Caco-2 (cell line): ENCODE results near the gene RAB3D. TPM values are rescaled to one million over a fixed set of nuclear protein-coding genes. Genes with fewer than 3 reads are reported as not detected.
"Not testable (repeated sequence)": the region's sequence is repeated elsewhere in the genome, so short reads cannot be mapped to it uniquely, and the experiment has no call there.

Source experiments
- BruUV-seq: library from RNA; stranded (reverse); fragments of 400-500 nt; replicated peaks from 2 replicates; lab custom pipeline; 2021; lab: Mats Ljungman, UMichigan
- CTCF ChIA-PET: fragments of 300-600 bp; sonication (Branson Sonifier 250); formaldehyde crosslinking; loops from one replicate; lab custom pipeline; 2022; ENCODE audit warnings: antibody characterized with exemption; lab: Charles Lee
- POLR2A ChIA-PET: fragments of 300-600 bp; sonication (Branson Sonifier 250); formaldehyde crosslinking; loops from one replicate; lab custom pipeline; 2022; ENCODE audit warnings: antibody characterized with exemption; lab: Charles Lee
- DNase-seq, 2 experiments: peaks; one replicate each; pipeline versions ENCODE4 v3.0.0 to v3.0.0-alpha.2; 2020 to 2022
- H3K27me3 ChIP-seq: replicated peaks from 2 replicates; pipeline ENCODE4 v1.6.0; 2011; ENCODE audit warnings: low read length; ENCODE audit not compliant: control insufficient read depth, insufficient read depth
- H3K36me3 ChIP-seq: 2 replicates; pipeline ENCODE4 v1.5.1; 2011; ENCODE audit warnings: low read length; ENCODE audit not compliant: control insufficient read depth, insufficient read depth
- H3K4me1 ChIP-seq: fragments of 250-450 bp; sonication (Bioruptor Pico); 2 replicates; pipeline ENCODE4 v1.5.1; 2020; ENCODE audit warnings: mild to moderate bottlenecking
- H3K4me3 ChIP-seq: 2 replicates; pipeline ENCODE4 v1.5.1; 2011; ENCODE audit warnings: low read depth, mild to moderate bottlenecking, control low read depth, low read length
- H3K9me3 ChIP-seq: fragments of 250-450 bp; sonication (Bioruptor Pico); 2 replicates; pipeline ENCODE4 v1.5.1; 2020; ENCODE audit warnings: mild to moderate bottlenecking, moderate library complexity
- H3K27ac Mint-ChIP-seq: one replicate; pipeline ENCODE4 v1.8.0; 2022; ENCODE audit warnings: mixed read lengths; ENCODE audit not compliant: unreplicated experiment
- H3K27me3 Mint-ChIP-seq: one replicate; pipeline ENCODE4 v1.8.0; 2022; ENCODE audit warnings: mixed read lengths; ENCODE audit not compliant: insufficient read depth, unreplicated experiment
- H3K36me3 Mint-ChIP-seq: one replicate; pipeline ENCODE4 v1.8.0; 2022; ENCODE audit warnings: mild to moderate bottlenecking, mixed read lengths; ENCODE audit not compliant: insufficient read depth, unreplicated experiment
- H3K4me1 Mint-ChIP-seq: one replicate; pipeline ENCODE4 v1.8.0; 2022; ENCODE audit warnings: low read depth, mixed read lengths; ENCODE audit not compliant: unreplicated experiment
- H3K4me3 Mint-ChIP-seq: one replicate; pipeline ENCODE4 v1.8.0; 2022; ENCODE audit warnings: mild to moderate bottlenecking, moderate library complexity, mixed read lengths; ENCODE audit not compliant: unreplicated experiment
- H3K9me3 Mint-ChIP-seq: one replicate; pipeline ENCODE4 v1.8.0; 2022; ENCODE audit warnings: mixed read lengths; ENCODE audit not compliant: unreplicated experiment
- intact Hi-C: fragments of 100-400 bp; cut with micrococcal nuclease; formaldehyde crosslinking; loops from one replicate; pipeline ENCODE4 v1.10.0; 2022; ENCODE audit not compliant: unreplicated experiment
- total RNA-seq: library from RNA; stranded (reverse); gene quantifications from 2 replicates; pipeline ENCODE4 v1.2.3, GENCODE V29; 2022
- TF ChIP-seq, protein P1 (sequence below), 2 experiments: fragments of 200-600 bp in 1 of 2; IDR thresholded peaks; 1 replicate in 1 of 2; 2 replicates in 1 of 2; pipeline versions ENCODE4 v1.5.1 to v1.8.0; 2011 to 2022; ENCODE audit warnings: antibody characterized with exemption in 1 of 2, control low read depth in 1 of 2, inconsistent platforms in 1 of 2, low read depth in 1 of 2, low read length in 1 of 2, mild to moderate bottlenecking in 1 of 2, moderate library complexity in 1 of 2; ENCODE audit not compliant: insufficient read depth in 1 of 2, severe bottlenecking in 1 of 2, unreplicated experiment in 1 of 2

The RAB3D gene
- total RNA-seq, 1 experiment from 2014 or later, result 28.0 TPM

DNA sequence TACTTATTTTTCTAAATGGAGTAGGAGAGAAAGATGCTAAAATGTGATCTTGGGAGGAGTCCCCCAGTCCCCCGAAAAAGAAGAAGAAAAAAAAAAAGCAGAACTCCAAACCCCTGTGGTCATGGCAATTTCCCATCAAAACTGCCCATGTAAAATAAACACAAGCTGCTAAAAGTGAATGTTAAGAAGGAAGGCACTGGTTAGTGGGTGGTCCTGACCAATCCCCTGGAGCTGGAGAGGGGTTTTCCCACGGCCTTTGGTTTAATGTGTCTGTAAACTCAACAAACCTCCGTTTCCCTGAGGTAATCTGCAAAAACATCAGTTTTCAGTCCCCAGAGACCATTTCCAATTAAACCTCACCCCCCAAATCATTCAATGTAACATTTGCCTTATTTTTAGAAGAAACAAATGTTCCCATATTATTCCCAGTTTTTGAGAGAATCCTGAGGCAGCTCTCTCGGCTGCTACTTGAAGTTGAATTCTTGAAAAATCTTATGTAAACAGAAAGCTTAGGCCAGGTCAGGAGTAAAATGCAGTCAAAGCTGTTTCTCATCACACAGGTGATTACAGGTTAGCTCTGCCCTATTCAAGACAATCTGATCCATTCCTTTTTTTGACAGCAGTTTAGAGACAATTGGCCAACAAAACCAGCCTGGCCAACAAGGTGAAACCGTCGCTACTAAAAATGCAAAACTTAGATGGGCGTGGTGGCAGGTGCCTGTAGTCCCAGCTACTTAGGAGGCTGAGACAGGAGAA is 17.0 kb downstream of the RAB3D start:
- TF ChIP-seq, protein P1, sequence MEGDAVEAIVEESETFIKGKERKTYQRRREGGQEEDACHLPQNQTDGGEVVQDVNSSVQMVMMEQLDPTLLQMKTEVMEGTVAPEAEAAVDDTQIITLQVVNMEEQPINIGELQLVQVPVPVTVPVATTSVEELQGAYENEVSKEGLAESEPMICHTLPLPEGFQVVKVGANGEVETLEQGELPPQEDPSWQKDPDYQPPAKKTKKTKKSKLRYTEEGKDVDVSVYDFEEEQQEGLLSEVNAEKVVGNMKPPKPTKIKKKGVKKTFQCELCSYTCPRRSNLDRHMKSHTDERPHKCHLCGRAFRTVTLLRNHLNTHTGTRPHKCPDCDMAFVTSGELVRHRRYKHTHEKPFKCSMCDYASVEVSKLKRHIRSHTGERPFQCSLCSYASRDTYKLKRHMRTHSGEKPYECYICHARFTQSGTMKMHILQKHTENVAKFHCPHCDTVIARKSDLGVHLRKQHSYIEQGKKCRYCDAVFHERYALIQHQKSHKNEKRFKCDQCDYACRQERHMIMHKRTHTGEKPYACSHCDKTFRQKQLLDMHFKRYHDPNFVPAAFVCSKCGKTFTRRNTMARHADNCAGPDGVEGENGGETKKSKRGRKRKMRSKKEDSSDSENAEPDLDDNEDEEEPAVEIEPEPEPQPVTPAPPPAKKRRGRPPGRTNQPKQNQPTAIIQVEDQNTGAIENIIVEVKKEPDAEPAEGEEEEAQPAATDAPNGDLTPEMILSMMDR (IDR thresholded peaks at IDR 0.05; ENCODE audit: insufficient read depth in 1 of 2, low read depth in 1 of 2, low read length in 1 of 2, severe bottlenecking in 1 of 2, unreplicated experiment in 1 of 2), result no peak
- POLR2A ChIA-PET, result interaction anchor here (0.6 kb wide), 1 partner anchor 17 kb away, joined by 3 read pairs; the partner anchor contains the start of gene RAB3D
- peak overlapping the region; percentile 36 for H3K27ac Mint-ChIP-seq
- Histone ChIP-seq H3K36me3 (no peaks in the 10 kb centered on the region; the same call in 1 of the 2 replicates), H3K9me3 (no peaks in the 10 kb centered on the region), H3K4me1 (peaks cover 7% of the 10 kb centered on the region; the same call in 1 of the 2 replicates), H3K4me3 (no peak overlapping the region), H3K27me3 (no peaks in the 10 kb centered on the region)
- peaks cover 24% of the 10 kb centered on the region for H3K4me1 Mint-ChIP-seq
- H3K4me3 Mint-ChIP-seq, result peak overlapping the region; percentile 25
- H3K27me3 Mint-ChIP-seq, result no peaks in the 10 kb centered on the region
- no TSS peak for BruUV-seq
- H3K9me3 Mint-ChIP-seq, result no peaks in the 10 kb centered on the region
- DNase-seq, result peak in 1 of 2 experiments; percentile 46
- H3K36me3 Mint-ChIP-seq, result peaks cover 12% of the 10 kb centered on the region
- intact Hi-C loops, result no loop called here
- CTCF ChIA-PET, result interaction anchor here (0.5 to 1.9 kb wide), 8 partner anchors 14 to 160 kb away, joined by 3 to 25 read pairs (median 5); partner anchors contain the start of genes CCDC159 and TMEM205

DNA sequence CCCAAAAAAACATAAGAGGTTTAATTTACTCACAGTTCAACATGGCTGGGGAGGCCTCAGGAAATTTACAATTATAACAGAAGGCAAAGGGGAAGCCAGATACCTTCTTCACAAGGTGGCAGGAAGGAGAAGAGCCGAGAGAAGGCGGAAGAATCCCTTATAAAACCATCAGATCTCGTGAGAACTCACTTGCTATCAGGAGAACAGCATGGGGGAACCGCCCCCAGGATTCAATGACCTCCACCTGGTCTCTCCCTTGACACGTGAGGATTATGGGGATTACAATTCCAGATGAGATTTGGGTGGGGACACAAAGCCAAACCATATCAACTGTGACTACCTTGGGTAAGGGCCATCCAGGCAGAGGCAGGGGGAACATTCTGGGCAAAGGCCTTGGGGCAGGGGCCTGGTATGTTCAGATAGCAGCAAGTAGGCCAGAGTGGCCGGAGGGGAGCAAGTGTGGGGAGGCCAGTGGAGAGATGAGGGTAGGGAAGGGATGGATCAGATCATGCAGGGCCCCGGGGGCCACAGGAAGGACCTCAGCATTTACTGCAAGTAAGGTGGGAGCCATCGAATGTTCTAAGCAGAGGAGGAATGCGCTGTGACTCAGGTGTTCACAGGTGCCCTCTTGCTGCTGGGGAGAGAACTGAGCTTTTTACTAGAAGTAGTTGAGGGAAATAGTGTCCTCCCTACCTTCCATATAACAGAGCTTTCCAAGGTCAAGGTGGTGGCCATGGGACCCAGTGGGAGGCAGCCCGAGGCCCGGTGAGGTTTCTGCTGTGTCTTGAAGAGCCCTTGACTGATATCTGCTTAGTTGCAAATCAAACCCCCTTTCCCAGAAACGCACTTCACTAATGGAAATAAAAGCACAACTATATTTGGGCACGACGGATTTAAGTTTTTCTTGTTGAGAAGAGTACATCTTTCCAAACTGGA is 18.0 kb downstream of the RAB3D start:
- peak overlapping the region; percentile 25 for H3K4me3 Mint-ChIP-seq
- Histone ChIP-seq H3K9me3 (no peaks in the 10 kb centered on the region), H3K36me3 (no peaks in the 10 kb centered on the region; the same call in 1 of the 2 replicates), H3K4me3 (no peak overlapping the region), H3K27me3 (no peaks in the 10 kb centered on the region), H3K4me1 (peaks cover 7% of the 10 kb centered on the region; the same call in 1 of the 2 replicates)
- H3K27ac Mint-ChIP-seq, result peak overlapping the region; percentile 36
- TF ChIP-seq, protein P1 (IDR thresholded peaks at IDR 0.05; ENCODE audit: insufficient read depth in 1 of 2, low read depth in 1 of 2, low read length in 1 of 2, severe bottlenecking in 1 of 2, unreplicated experiment in 1 of 2), result no peak
- intact Hi-C loops, result no loop called here
- peaks cover 24% of the 10 kb centered on the region for H3K4me1 Mint-ChIP-seq
- no peaks in the 10 kb centered on the region for H3K9me3 Mint-ChIP-seq
- no peaks in the 10 kb centered on the region for H3K27me3 Mint-ChIP-seq
- no peak for DNase-seq
- POLR2A ChIA-PET, result no interaction called here
- CTCF ChIA-PET, result interaction anchor here (1.5 to 1.9 kb wide), 3 partner anchors 20 to 55 kb away, joined by 5 to 25 read pairs (median 9); no protein-coding TSS in a partner anchor
- peaks cover 12% of the 10 kb centered on the region for H3K36me3 Mint-ChIP-seq
- BruUV-seq, result no TSS peak

DNA sequence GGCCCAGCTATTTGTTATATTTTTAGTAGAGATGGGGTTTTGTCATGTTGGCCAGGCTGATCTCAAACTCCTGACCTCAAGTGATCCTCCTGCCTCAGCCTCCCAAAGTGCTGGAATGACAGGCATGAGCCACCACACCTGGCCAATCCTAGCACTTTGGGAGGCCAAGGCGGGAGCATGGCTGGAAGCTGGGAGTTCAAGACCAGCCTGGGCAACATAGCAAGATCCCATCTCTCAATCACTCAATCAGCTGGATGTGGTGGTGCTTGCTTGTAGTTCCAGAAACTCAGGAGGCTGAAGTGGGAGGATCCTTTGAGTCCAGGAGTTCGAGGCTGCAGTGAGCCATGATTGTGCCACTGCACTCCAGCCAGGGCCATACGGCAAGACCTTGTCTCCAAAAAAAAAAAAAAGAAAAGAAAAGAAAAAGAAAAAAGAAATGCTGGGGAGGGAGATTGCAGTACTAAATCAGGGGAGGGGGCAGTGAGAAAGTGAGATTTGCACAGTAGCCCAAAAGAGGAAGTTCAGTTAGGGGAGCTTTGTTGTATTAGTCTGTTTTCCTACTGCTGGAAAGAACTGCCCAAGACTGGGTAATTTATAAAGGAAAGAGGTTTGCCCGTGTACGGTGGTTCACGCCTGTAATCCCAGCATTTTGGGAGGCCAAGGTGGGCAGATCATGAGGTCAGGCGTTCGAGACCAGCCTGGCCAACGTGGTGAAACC is 19.0 kb downstream of the RAB3D start:
- H3K4me3 Mint-ChIP-seq, H3K27me3 ChIP-seq, POLR2A ChIA-PET, CTCF ChIA-PET, intact Hi-C loops, BruUV-seq, H3K4me3 ChIP-seq, H3K27me3 Mint-ChIP-seq, DNase-seq, H3K9me3 Mint-ChIP-seq, H3K9me3 ChIP-seq, H3K27ac Mint-ChIP-seq, H3K4me1 ChIP-seq, H3K36me3 ChIP-seq: not testable (repeated sequence)
- H3K36me3 Mint-ChIP-seq, result peaks cover 12% of the 10 kb centered on the region
- H3K4me1 Mint-ChIP-seq, result peaks cover 24% of the 10 kb centered on the region
